Measurements from ENCODE around the gene ICAM2.

The ICAM2 gene

DNA sequence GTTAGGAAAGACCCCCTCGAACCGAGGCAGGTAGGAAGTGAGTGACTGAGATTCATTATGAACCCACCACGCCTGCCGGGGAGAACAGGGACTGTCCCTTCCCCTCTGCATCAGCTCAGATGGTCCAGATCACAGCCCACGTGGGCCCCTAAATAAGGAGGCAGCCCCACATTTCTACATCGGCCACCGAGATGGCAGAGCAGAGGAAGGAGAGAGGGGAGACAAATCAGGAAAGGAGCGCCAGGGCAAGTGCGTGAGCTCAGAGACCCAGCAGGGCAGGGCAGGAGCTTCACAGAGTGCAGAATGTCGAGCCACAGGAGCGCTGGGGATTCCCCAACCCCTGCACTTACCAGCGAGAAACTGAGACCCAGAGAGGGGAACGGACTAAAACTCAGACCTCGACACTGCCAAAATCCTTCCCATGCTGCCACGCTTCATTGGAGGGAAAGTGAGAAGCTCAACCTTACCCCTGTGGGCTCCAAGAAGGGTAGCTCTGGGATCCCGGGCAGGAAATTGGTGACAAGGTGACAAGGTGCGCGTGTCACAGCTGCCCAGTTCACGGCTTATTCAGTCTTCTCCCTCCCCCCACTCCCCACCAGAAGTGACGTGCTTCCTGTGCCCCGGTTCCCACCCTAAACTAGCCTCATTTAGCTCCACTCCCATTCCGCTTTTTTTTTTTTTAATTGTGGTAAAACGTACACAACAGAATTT is at the start of gene ICAM2:
ICAM2 (minus strand) TSS at position 578 of the 711 bp plus-strand sequence. CDS start 13,942 bp downstream, outside the sequence.
- H3K4me3 ChIP-seq (IDR thresholded peaks at IDR 0.05; ENCODE audit: insufficient read depth, low read depth, low read length): no peak within 1 kb of the TSS
- peak within 1 kb of the TSS; percentile 87 for H3K27ac ChIP-seq

DNA sequence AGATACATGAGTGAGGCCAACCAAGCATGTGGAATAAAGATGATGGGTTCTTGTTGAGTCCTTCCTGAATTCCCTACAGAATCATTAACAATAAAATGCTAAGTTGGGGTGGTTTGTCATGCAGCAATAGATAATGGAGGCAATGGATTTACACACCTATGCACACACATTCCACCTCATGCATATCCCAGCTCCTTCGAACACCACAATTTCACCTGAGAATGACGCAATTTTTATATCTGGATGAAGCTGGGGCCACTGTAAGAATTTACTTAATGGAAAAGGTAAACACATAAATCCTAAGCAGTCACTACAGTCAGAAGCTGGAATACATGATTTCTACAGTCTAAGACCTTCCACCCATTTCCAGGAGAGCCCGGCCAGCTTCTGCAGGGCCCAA is 49.8 kb upstream of the ICAM2 start:
- H3K36me3 ChIP-seq (ENCODE audit: insufficient read depth): peaks cover 13% of the 10 kb centered on the region; the same call in 1 of the 2 replicates
- TF ChIP-seq, protein P1, sequence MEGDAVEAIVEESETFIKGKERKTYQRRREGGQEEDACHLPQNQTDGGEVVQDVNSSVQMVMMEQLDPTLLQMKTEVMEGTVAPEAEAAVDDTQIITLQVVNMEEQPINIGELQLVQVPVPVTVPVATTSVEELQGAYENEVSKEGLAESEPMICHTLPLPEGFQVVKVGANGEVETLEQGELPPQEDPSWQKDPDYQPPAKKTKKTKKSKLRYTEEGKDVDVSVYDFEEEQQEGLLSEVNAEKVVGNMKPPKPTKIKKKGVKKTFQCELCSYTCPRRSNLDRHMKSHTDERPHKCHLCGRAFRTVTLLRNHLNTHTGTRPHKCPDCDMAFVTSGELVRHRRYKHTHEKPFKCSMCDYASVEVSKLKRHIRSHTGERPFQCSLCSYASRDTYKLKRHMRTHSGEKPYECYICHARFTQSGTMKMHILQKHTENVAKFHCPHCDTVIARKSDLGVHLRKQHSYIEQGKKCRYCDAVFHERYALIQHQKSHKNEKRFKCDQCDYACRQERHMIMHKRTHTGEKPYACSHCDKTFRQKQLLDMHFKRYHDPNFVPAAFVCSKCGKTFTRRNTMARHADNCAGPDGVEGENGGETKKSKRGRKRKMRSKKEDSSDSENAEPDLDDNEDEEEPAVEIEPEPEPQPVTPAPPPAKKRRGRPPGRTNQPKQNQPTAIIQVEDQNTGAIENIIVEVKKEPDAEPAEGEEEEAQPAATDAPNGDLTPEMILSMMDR (conservative IDR thresholded peaks at IDR 0.05; ENCODE audit: low read depth, low read length): no peak
- H3K4me2 ChIP-seq: no peak overlapping the region
- H3K4me1 ChIP-seq (ENCODE audit: low read depth, poor library complexity, severe bottlenecking): peaks cover 19% of the 10 kb centered on the region
- H3K27me3 ChIP-seq (ENCODE audit: insufficient read depth, low read depth): no peaks in the 10 kb centered on the region
- H4K20me1 ChIP-seq (ENCODE audit: insufficient read depth): no peaks in the 10 kb centered on the region
- no peak overlapping the region for H3K4me3 ChIP-seq (IDR thresholded peaks at IDR 0.05; ENCODE audit: insufficient read depth, low read depth, low read length)
- H3K27ac ChIP-seq: no peak overlapping the region
- no peak overlapping the region for H2AFZ ChIP-seq (ENCODE audit: low read depth)
- H3K9ac ChIP-seq: no peak overlapping the region
- no peaks in the 10 kb centered on the region for H3K79me2 ChIP-seq (ENCODE audit: insufficient read depth, low read depth)

More for the DNA sequence above, at the start of gene ICAM2:
- H3K79me2 ChIP-seq (ENCODE audit: insufficient read depth, low read depth): no peaks in the 10 kb centered on the region; the same call in 1 of the 2 replicates
- TF ChIP-seq, protein P1 (conservative IDR thresholded peaks at IDR 0.05; ENCODE audit: low read depth, low read length): no peak
- H4K20me1 ChIP-seq (ENCODE audit: insufficient read depth): no peaks in the 10 kb centered on the region
- peaks cover 39% of the 10 kb centered on the region for H3K4me1 ChIP-seq (ENCODE audit: low read depth, poor library complexity, severe bottlenecking)
- H2AFZ ChIP-seq (ENCODE audit: low read depth): peak within 1 kb of the TSS; percentile 86
- peak within 1 kb of the TSS; percentile 84 for H3K9ac ChIP-seq
- peak within 1 kb of the TSS; percentile 54 for H3K4me2 ChIP-seq
- no peaks in the 10 kb centered on the region for H3K36me3 ChIP-seq (ENCODE audit: insufficient read depth)
- H3K27me3 ChIP-seq (ENCODE audit: insufficient read depth, low read depth): no peaks in the 10 kb centered on the region

DNA sequence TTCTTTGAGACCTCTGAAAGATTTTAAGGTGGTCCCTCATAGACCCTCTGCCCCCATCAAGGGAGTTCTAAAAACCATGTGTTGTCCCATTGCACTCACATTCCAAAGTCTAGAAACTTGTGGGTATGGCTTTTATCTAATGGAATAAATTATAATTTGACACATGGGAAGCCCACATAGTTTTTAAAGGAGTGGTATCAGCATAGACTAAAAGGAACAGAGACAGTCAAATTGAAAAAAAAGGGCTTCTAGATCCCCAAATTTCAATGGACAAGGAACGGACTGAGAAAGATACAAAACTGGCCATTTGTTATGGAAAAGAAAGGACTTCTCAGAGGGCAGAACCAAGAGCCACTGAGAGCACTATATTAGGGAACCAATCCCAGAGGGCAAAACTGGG is 48.7 kb upstream of the ICAM2 start:
- Histone ChIP-seq H3K4me3 (IDR thresholded peaks at IDR 0.05; ENCODE audit: insufficient read depth, low read depth, low read length) (no peak overlapping the region), H3K27me3 (ENCODE audit: insufficient read depth, low read depth) (no peaks in the 10 kb centered on the region), H3K27ac (no peak overlapping the region), H3K79me2 (ENCODE audit: insufficient read depth, low read depth) (no peaks in the 10 kb centered on the region), H3K36me3 (ENCODE audit: insufficient read depth) (peaks cover 13% of the 10 kb centered on the region; the same call in 1 of the 2 replicates), H3K4me1 (ENCODE audit: low read depth, poor library complexity, severe bottlenecking) (peaks cover 8% of the 10 kb centered on the region), H3K9ac (no peak overlapping the region), H2AFZ (ENCODE audit: low read depth) (no peak overlapping the region), H4K20me1 (ENCODE audit: insufficient read depth) (no peaks in the 10 kb centered on the region), H3K4me2 (no peak overlapping the region)
- TF ChIP-seq, protein P1 (conservative IDR thresholded peaks at IDR 0.05; ENCODE audit: low read depth, low read length): no peak

DNA sequence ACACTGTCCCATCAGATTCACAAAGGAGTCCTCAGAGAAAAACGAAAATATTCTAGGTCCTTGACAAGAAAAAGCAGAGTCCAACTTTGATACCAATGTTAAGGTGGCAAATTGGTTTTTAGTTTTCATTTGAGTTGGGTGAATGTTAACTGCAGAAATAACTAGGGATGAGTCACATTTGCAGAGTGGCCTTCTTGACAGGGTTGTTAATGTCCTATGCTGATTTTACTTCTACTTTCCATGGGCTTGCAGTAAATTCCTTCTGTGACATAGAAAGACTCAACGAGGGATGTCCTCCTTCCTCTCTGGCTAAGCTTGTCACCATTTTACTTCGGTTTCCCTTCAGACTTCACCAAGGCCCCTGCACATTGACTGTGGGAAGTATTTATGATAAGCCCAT is 47.2 kb upstream of the ICAM2 start:
- TF ChIP-seq, protein P1 (conservative IDR thresholded peaks at IDR 0.05; ENCODE audit: low read depth, low read length): no peak
- Histone ChIP-seq H3K9ac (no peak overlapping the region), H3K79me2 (ENCODE audit: insufficient read depth, low read depth) (no peaks in the 10 kb centered on the region), H3K4me1 (ENCODE audit: low read depth, poor library complexity, severe bottlenecking) (no peaks in the 10 kb centered on the region), H2AFZ (ENCODE audit: low read depth) (no peak overlapping the region), H3K27me3 (ENCODE audit: insufficient read depth, low read depth) (no peaks in the 10 kb centered on the region), H3K4me2 (no peak overlapping the region), H3K4me3 (IDR thresholded peaks at IDR 0.05; ENCODE audit: insufficient read depth, low read depth, low read length) (no peak overlapping the region), H3K27ac (no peak overlapping the region), H3K36me3 (ENCODE audit: insufficient read depth) (peaks cover 13% of the 10 kb centered on the region; the same call in 1 of the 2 replicates), H4K20me1 (ENCODE audit: insufficient read depth) (no peaks in the 10 kb centered on the region)
